ENCODE data around the gene EBF3. TPM values are rescaled to one million over a fixed set of nuclear protein-coding genes. Genes with fewer than 3 reads are reported as not detected.

The EBF3 gene
- total and polyA plus RNA-seq, 2 experiments from 2014 or later = 0.27 to 0.49 TPM

GRCh38 chr10:129919358-129919757, 44.7 kb downstream of the EBF3 start:
- H3K36me3 Mint-ChIP-seq (ENCODE audit: low read depth) = no peaks in the 10 kb centered on the region
- peaks cover 9% of the 10 kb centered on the region for H3K27me3 Mint-ChIP-seq (ENCODE audit: insufficient read depth, low read depth, poor library complexity)
- Histone ChIP-seq H3K9me2 (ENCODE audit: insufficient read depth) (no peaks in the 10 kb centered on the region), H4K20me1 (replicated peaks; ENCODE audit: insufficient read depth) (no peaks in the 10 kb centered on the region), H2AFZ (no peak overlapping the region), H3K4me1 (ENCODE audit: insufficient read depth) (no peaks in the 10 kb centered on the region), H3K27me3 (ENCODE audit: insufficient read depth) (no peaks in the 10 kb centered on the region), H3K79me2 (replicated peaks; ENCODE audit: insufficient read depth) (no peaks in the 10 kb centered on the region), H3K27ac (ENCODE audit: low read depth) (no peak overlapping the region), H3K4me3 (no peak overlapping the region), H3K4me2 (no peak overlapping the region), H3F3A (replicated peaks; ENCODE audit: low read depth) (no peaks in the 10 kb centered on the region), H3K36me3 (ENCODE audit: insufficient read depth) (no peaks in the 10 kb centered on the region)
- DNase-seq (ENCODE audit: low spot score) (no peak), ATAC-seq (no peak)
- no peaks in the 10 kb centered on the region for H3K9me3 Mint-ChIP-seq
- no peak overlapping the region for H3K4me3 Mint-ChIP-seq
- no peak overlapping the region for H3K27ac Mint-ChIP-seq
- TF ChIP-seq ZNF331 (CRISPR knock-in tag; IDR thresholded peaks at IDR 0.05; ENCODE audit: low read depth) = no peak
- TF ChIP-seq CREB1 (CRISPR knock-in tag; IDR thresholded peaks at IDR 0.05; ENCODE audit: low read depth) = no peak
- H3K4me1 Mint-ChIP-seq = no peaks in the 10 kb centered on the region

GRCh38 chr10:129918836-129919235, 45.2 kb downstream of the EBF3 start:
- no peaks in the 10 kb centered on the region for H3K4me1 ChIP-seq (ENCODE audit: insufficient read depth)
- no peaks in the 10 kb centered on the region for H3K36me3 Mint-ChIP-seq (ENCODE audit: low read depth)
- H3K27ac Mint-ChIP-seq = no peak overlapping the region
- no peaks in the 10 kb centered on the region for H4K20me1 ChIP-seq (replicated peaks; ENCODE audit: insufficient read depth)
- H3K4me2 ChIP-seq = no peak overlapping the region
- H2AFZ ChIP-seq = no peak overlapping the region
- no peaks in the 10 kb centered on the region for H3F3A ChIP-seq (replicated peaks; ENCODE audit: low read depth)
- no peak overlapping the region for H3K4me3 Mint-ChIP-seq
- H3K4me1 Mint-ChIP-seq = no peaks in the 10 kb centered on the region
- H3K9me2 ChIP-seq (ENCODE audit: insufficient read depth) = no peaks in the 10 kb centered on the region
- no peak for ATAC-seq
- H3K9me3 Mint-ChIP-seq = no peaks in the 10 kb centered on the region
- no peak for DNase-seq (ENCODE audit: low spot score)
- no peak overlapping the region for H3K27ac ChIP-seq (ENCODE audit: low read depth)
- no peaks in the 10 kb centered on the region for H3K27me3 ChIP-seq (ENCODE audit: insufficient read depth)
- peaks cover 9% of the 10 kb centered on the region for H3K27me3 Mint-ChIP-seq (ENCODE audit: insufficient read depth, low read depth, poor library complexity)
- no peaks in the 10 kb centered on the region for H3K36me3 ChIP-seq (ENCODE audit: insufficient read depth)
- no peak overlapping the region for H3K4me3 ChIP-seq
- H3K79me2 ChIP-seq (replicated peaks; ENCODE audit: insufficient read depth) = no peaks in the 10 kb centered on the region
- no peak for TF ChIP-seq NANOG (IDR thresholded peaks at IDR 0.05; ENCODE audit: borderline replicate concordance)
- no peak for TF ChIP-seq CREB1 (CRISPR knock-in tag; IDR thresholded peaks at IDR 0.05; ENCODE audit: low read depth)
- TF ChIP-seq POLR2AphosphoS5 (IDR thresholded peaks at IDR 0.05; ENCODE audit: low read depth) = no peak
- no peak for TF ChIP-seq EZH2 (IDR thresholded peaks at IDR 0.05; ENCODE audit: low read depth, unreplicated experiment)
- no peak for TF ChIP-seq REST (IDR thresholded peaks at IDR 0.05; ENCODE audit: unreplicated experiment)
- no peak for TF ChIP-seq JUNB (IDR thresholded peaks at IDR 0.05; ENCODE audit: unreplicated experiment)
- no peak for TF ChIP-seq STAT1 (IDR thresholded peaks at IDR 0.05; ENCODE audit: unreplicated experiment)
- no peak for TF ChIP-seq ZNF114 (CRISPR knock-in tag; IDR thresholded peaks at IDR 0.05)
- TF ChIP-seq ETS1 (IDR thresholded peaks at IDR 0.05) = no peak
- no peak for TF ChIP-seq ZNF331 (CRISPR knock-in tag; IDR thresholded peaks at IDR 0.05; ENCODE audit: low read depth)
- no peak for TF ChIP-seq EZH2phosphoT487 (IDR thresholded peaks at IDR 0.05; ENCODE audit: unreplicated experiment)
- no peak for TF ChIP-seq ZNF462 (CRISPR knock-in tag; IDR thresholded peaks at IDR 0.05)
